ENCODE results near the gene TLE1.

TLE1 gene

GRCh38 chr9:81637276-81637675 is 52.1 kb downstream of the TLE1 start:
- no peak overlapping the region for H3K27ac ChIP-seq (ENCODE audit: low read depth, low read length, poor library complexity, severe bottlenecking)
- H3K9ac ChIP-seq (ENCODE audit: low read length): no peak overlapping the region
- H3K4me2 ChIP-seq (ENCODE audit: low read length): no peak overlapping the region
- H3F3A ChIP-seq (ENCODE audit: insufficient read depth, low read length): no peaks in the 10 kb centered on the region
- no peak overlapping the region for H2AFZ ChIP-seq (ENCODE audit: low read length)
- no peaks in the 10 kb centered on the region for H3K9me3 ChIP-seq (ENCODE audit: low read length)
- H3K36me3 ChIP-seq (ENCODE audit: insufficient read depth, low read length): no peaks in the 10 kb centered on the region
- no peak overlapping the region for H3K4me3 ChIP-seq (ENCODE audit: low read depth, low read length, poor library complexity, severe bottlenecking)
- no peaks in the 10 kb centered on the region for H3K79me2 ChIP-seq (ENCODE audit: insufficient read depth, low read length)
- H3K9me2 ChIP-seq (ENCODE audit: low read depth, low read length): no peaks in the 10 kb centered on the region
- no peaks in the 10 kb centered on the region for H4K20me1 ChIP-seq (ENCODE audit: insufficient read depth, low read length)
- no peak for TF ChIP-seq EZH2 (IDR thresholded peaks at IDR 0.05; ENCODE audit: borderline replicate concordance, low read length)
- TF ChIP-seq, protein P1, sequence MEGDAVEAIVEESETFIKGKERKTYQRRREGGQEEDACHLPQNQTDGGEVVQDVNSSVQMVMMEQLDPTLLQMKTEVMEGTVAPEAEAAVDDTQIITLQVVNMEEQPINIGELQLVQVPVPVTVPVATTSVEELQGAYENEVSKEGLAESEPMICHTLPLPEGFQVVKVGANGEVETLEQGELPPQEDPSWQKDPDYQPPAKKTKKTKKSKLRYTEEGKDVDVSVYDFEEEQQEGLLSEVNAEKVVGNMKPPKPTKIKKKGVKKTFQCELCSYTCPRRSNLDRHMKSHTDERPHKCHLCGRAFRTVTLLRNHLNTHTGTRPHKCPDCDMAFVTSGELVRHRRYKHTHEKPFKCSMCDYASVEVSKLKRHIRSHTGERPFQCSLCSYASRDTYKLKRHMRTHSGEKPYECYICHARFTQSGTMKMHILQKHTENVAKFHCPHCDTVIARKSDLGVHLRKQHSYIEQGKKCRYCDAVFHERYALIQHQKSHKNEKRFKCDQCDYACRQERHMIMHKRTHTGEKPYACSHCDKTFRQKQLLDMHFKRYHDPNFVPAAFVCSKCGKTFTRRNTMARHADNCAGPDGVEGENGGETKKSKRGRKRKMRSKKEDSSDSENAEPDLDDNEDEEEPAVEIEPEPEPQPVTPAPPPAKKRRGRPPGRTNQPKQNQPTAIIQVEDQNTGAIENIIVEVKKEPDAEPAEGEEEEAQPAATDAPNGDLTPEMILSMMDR (IDR thresholded peaks at IDR 0.05; ENCODE audit: low read length): no peak
- H3K27me3 ChIP-seq (ENCODE audit: insufficient read depth, low read length): no peaks in the 10 kb centered on the region
- peaks cover 7% of the 10 kb centered on the region for H3K4me1 ChIP-seq (ENCODE audit: insufficient read depth, low read length, severe bottlenecking)

DNA sequence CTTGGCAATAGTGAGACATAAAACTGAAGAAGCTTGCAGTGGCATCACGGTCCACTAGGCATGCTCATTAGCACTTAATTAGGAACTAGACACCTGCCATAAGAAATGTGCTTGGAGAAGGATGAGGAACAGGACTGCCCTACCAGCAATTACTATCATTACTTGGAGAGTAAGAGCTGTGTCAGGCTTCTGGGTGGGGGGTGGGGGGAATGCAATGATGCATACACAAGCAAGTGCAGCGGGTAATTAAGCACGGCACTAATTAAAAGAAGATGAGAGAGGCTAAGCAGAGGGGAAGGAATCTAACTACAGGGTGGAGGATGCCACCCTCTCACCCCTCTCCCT is 53.1 kb downstream of the TLE1 start:
- H4K20me1 ChIP-seq (ENCODE audit: insufficient read depth, low read length): no peaks in the 10 kb centered on the region
- H3F3A ChIP-seq (ENCODE audit: insufficient read depth, low read length): no peaks in the 10 kb centered on the region
- H3K4me2 ChIP-seq (ENCODE audit: low read length): no peak overlapping the region
- TF ChIP-seq, protein P1 (IDR thresholded peaks at IDR 0.05; ENCODE audit: low read length): no peak
- TF ChIP-seq EZH2 (IDR thresholded peaks at IDR 0.05; ENCODE audit: borderline replicate concordance, low read length): no peak
- no peaks in the 10 kb centered on the region for H3K9me2 ChIP-seq (ENCODE audit: low read depth, low read length)
- H3K36me3 ChIP-seq (ENCODE audit: insufficient read depth, low read length): no peaks in the 10 kb centered on the region
- H2AFZ ChIP-seq (ENCODE audit: low read length): no peak overlapping the region
- H3K79me2 ChIP-seq (ENCODE audit: insufficient read depth, low read length): no peaks in the 10 kb centered on the region
- no peaks in the 10 kb centered on the region for H3K9me3 ChIP-seq (ENCODE audit: low read length)
- peaks cover 7% of the 10 kb centered on the region for H3K4me1 ChIP-seq (ENCODE audit: insufficient read depth, low read length, severe bottlenecking)
- no peaks in the 10 kb centered on the region for H3K27me3 ChIP-seq (ENCODE audit: insufficient read depth, low read length)
- H3K27ac ChIP-seq (ENCODE audit: low read depth, low read length, poor library complexity, severe bottlenecking): no peak overlapping the region
- H3K9ac ChIP-seq (ENCODE audit: low read length): no peak overlapping the region
- H3K4me3 ChIP-seq (ENCODE audit: low read depth, low read length, poor library complexity, severe bottlenecking): no peak overlapping the region

- no peaks in the 10 kb centered on the region for H4K20me1 ChIP-seq (ENCODE audit: insufficient read depth, low read length)
- no peak overlapping the region for H3K27ac ChIP-seq (ENCODE audit: low read depth, low read length, poor library complexity, severe bottlenecking)
- no peaks in the 10 kb centered on the region for H3K27me3 ChIP-seq (ENCODE audit: insufficient read depth, low read length)
- H3K4me2 ChIP-seq (ENCODE audit: low read length): no peak overlapping the region
- no peaks in the 10 kb centered on the region for H3K79me2 ChIP-seq (ENCODE audit: insufficient read depth, low read length)
- no peaks in the 10 kb centered on the region for H3K9me2 ChIP-seq (ENCODE audit: low read depth, low read length)
- H2AFZ ChIP-seq (ENCODE audit: low read length): no peak overlapping the region
- H3K36me3 ChIP-seq (ENCODE audit: insufficient read depth, low read length): no peaks in the 10 kb centered on the region
- H3K4me3 ChIP-seq (ENCODE audit: low read depth, low read length, poor library complexity, severe bottlenecking): no peak overlapping the region
- H3K4me1 ChIP-seq (ENCODE audit: insufficient read depth, low read length, severe bottlenecking): peaks cover 7% of the 10 kb centered on the region
- no peak for TF ChIP-seq EZH2 (IDR thresholded peaks at IDR 0.05; ENCODE audit: borderline replicate concordance, low read length)
- TF ChIP-seq, protein P1 (IDR thresholded peaks at IDR 0.05; ENCODE audit: low read length): no peak
- no peaks in the 10 kb centered on the region for H3K9me3 ChIP-seq (ENCODE audit: low read length)
- no peak overlapping the region for H3K9ac ChIP-seq (ENCODE audit: low read length)
- no peaks in the 10 kb centered on the region for H3F3A ChIP-seq (ENCODE audit: insufficient read depth, low read length)
Measured at GRCh38 chr9:81635521-81636254, 53.7 kb downstream of the TLE1 start.
